ENCODE data around the gene RASGRP1. TPM values are rescaled to one million over a fixed set of nuclear protein-coding genes. Genes with fewer than 3 reads are reported as not detected.

Gene RASGRP1
- total RNA-seq, 2 donors from 2014 or later, result 7.0 to 8.8 TPM

DNA sequence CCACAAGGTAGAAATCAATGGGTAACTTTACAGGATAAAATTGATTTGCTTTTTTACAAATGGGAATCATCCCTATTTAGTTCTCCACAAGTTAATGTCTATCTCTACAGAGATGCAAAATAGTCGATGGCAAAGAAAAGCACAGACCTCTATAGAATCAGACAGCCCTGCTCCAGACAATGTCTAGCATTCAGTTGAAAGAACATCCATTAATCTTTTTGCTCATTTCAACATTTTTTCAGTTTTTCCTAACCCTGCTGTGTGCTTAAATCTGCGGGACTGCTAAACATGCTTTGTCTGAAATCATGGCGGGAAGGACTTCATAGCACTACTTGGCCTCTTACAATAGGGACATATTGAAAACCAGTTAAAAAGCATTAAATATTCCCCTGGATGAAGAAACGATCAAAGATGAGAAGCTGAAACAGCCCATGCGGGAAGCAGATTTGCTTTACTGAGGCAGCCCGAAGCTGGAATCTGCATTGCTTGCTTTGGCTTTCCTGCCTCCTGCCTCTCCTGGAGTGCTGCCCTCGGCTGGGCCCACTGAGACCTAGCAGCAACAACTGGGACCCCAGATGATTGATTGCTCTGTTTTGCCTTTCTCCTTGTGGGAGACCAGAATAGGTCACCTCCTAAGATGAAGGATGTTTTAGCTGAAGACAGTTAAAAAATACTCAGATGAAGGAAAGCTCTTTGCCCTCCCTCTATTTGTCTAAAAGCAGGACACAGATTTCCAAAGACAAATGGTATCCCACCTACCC is 38.5 kb upstream of the RASGRP1 start:
- TF ChIP-seq, protein P1, sequence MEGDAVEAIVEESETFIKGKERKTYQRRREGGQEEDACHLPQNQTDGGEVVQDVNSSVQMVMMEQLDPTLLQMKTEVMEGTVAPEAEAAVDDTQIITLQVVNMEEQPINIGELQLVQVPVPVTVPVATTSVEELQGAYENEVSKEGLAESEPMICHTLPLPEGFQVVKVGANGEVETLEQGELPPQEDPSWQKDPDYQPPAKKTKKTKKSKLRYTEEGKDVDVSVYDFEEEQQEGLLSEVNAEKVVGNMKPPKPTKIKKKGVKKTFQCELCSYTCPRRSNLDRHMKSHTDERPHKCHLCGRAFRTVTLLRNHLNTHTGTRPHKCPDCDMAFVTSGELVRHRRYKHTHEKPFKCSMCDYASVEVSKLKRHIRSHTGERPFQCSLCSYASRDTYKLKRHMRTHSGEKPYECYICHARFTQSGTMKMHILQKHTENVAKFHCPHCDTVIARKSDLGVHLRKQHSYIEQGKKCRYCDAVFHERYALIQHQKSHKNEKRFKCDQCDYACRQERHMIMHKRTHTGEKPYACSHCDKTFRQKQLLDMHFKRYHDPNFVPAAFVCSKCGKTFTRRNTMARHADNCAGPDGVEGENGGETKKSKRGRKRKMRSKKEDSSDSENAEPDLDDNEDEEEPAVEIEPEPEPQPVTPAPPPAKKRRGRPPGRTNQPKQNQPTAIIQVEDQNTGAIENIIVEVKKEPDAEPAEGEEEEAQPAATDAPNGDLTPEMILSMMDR (conservative IDR thresholded peaks at IDR 0.05), result peak; percentile 53
- Histone ChIP-seq H3K27me3 (ENCODE audit: control insufficient read depth, insufficient read depth, low read length, poor library complexity, severe bottlenecking) (peaks cover 6% of the 10 kb centered on the region), H3K4me3 (ENCODE audit: low read length) (no peak overlapping the region), H3K36me3 (ENCODE audit: control insufficient read depth, insufficient read depth, low read length) (no peaks in the 10 kb centered on the region), H3K4me1 (ENCODE audit: control insufficient read depth, insufficient read depth, low read length) (peaks cover 2% of the 10 kb centered on the region), H3K9me3 (ENCODE audit: control insufficient read depth, low read length) (no peaks in the 10 kb centered on the region), H3K27ac (ENCODE audit: low read depth, low read length) (peak overlapping the region; percentile 77), H3K9ac (ENCODE audit: extremely low read depth, low read length, poor library complexity, severe bottlenecking) (no peak overlapping the region)
- Mint-ChIP-seq H3K4me3 (no peak overlapping the region), H3K27ac (no peak overlapping the region), H3K4me1 (peaks cover 25% of the 10 kb centered on the region), H3K27me3 (ENCODE audit: insufficient read depth) (peaks cover 17% of the 10 kb centered on the region), H3K9me3 (no peaks in the 10 kb centered on the region), H3K36me3 (ENCODE audit: low read depth) (no peaks in the 10 kb centered on the region)
- DNase-seq, result peak; percentile 64
- 83 to 86% methylated on average over 6 to 7 of the region's 7 CpGs for WGBS, 2 experiments (ENCODE audit: insufficient coverage in 1 of 2, insufficient read length in 1 of 2)

DNA sequence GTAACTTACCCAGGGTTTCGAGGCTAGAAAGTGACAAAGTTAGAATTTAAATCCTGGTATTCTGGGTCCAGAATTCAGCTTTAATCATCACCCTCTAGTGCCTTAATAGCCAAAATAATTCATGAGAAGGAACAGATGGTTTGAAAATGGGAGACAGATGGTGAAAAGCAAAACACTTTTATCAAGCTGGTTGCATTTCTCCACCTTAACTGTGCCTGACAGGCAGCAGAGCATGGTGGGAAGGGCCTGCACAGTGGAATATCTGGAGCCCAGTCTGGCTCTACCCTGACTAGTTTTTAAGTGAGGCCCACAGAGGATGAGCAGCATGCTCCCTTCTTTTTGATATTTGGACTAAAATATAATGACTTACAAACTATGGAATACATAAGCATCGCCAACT is 35.6 kb upstream of the RASGRP1 start:
- Mint-ChIP-seq H3K36me3 (ENCODE audit: low read depth) (no peaks in the 10 kb centered on the region), H3K4me3 (no peak overlapping the region), H3K4me1 (peaks cover 9% of the 10 kb centered on the region), H3K9me3 (peaks cover 3% of the 10 kb centered on the region), H3K27me3 (ENCODE audit: insufficient read depth) (peaks cover 36% of the 10 kb centered on the region), H3K27ac (no peak overlapping the region)
- H3K4me1 ChIP-seq (ENCODE audit: control insufficient read depth, insufficient read depth, low read length), result no peaks in the 10 kb centered on the region
- H3K27me3 ChIP-seq (ENCODE audit: control insufficient read depth, insufficient read depth, low read length, poor library complexity, severe bottlenecking), result peaks cover 11% of the 10 kb centered on the region
- no peak overlapping the region for H3K4me3 ChIP-seq (ENCODE audit: low read length)
- TF ChIP-seq, protein P1 (conservative IDR thresholded peaks at IDR 0.05), result no peak
- H3K27ac ChIP-seq (ENCODE audit: low read depth, low read length), result no peak overlapping the region
- H3K9me3 ChIP-seq (ENCODE audit: control insufficient read depth, low read length), result no peaks in the 10 kb centered on the region
- 94 to 100% methylated on average over 2 of the region's 2 CpGs for WGBS, 2 experiments (ENCODE audit: insufficient coverage in 1 of 2, insufficient read length in 1 of 2)
- H3K9ac ChIP-seq (ENCODE audit: extremely low read depth, low read length, poor library complexity, severe bottlenecking), result no peak overlapping the region
- DNase-seq, result no peak
- H3K36me3 ChIP-seq (ENCODE audit: control insufficient read depth, insufficient read depth, low read length), result no peaks in the 10 kb centered on the region

DNA sequence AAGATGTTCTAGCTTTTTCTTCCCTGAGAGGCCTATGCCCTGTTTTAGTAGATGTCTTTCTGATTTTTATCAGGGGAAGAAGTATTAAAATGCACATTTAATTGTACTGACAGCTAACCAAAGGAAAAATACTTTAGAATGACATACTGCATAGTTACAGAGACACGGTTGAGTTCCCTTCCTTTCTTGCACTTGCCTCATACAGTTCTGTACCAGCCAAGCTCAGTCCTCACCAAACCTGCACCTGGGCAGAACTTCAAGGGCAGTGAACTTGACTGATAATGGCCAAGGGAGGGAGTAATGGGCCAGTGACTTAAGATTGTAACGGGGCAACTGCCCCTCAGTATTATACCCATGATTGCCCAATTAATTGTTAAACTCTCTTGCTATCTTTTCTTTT is 34.1 kb upstream of the RASGRP1 start:
- H3K9me3 Mint-ChIP-seq, result peaks cover 3% of the 10 kb centered on the region
- Histone ChIP-seq H3K9ac (ENCODE audit: extremely low read depth, low read length, poor library complexity, severe bottlenecking) (no peak overlapping the region), H3K4me3 (ENCODE audit: low read length) (no peak overlapping the region), H3K27me3 (ENCODE audit: control insufficient read depth, insufficient read depth, low read length, poor library complexity, severe bottlenecking) (peaks cover 25% of the 10 kb centered on the region), H3K9me3 (ENCODE audit: control insufficient read depth, low read length) (no peaks in the 10 kb centered on the region), H3K4me1 (ENCODE audit: control insufficient read depth, insufficient read depth, low read length) (no peaks in the 10 kb centered on the region), H3K36me3 (ENCODE audit: control insufficient read depth, insufficient read depth, low read length) (no peaks in the 10 kb centered on the region), H3K27ac (ENCODE audit: low read depth, low read length) (no peak overlapping the region)
- TF ChIP-seq, protein P1 (conservative IDR thresholded peaks at IDR 0.05), result no peak
- peaks cover 47% of the 10 kb centered on the region for H3K27me3 Mint-ChIP-seq (ENCODE audit: insufficient read depth)
- H3K4me1 Mint-ChIP-seq, result peaks cover 6% of the 10 kb centered on the region
- no peak overlapping the region for H3K4me3 Mint-ChIP-seq
- H3K27ac Mint-ChIP-seq, result no peak overlapping the region
- H3K36me3 Mint-ChIP-seq (ENCODE audit: low read depth), result no peaks in the 10 kb centered on the region
- no peak for DNase-seq
- 80 to 84% methylated on average over 1 to 2 of the region's 2 CpGs for WGBS, 2 experiments (ENCODE audit: insufficient coverage in 1 of 2, insufficient read length in 1 of 2)
